HuH-7 (cell line): ENCODE results near the gene SCFD2.
"Not testable (repeated sequence)": the region's sequence is repeated elsewhere in the genome, so short reads cannot be mapped to it uniquely, and the experiment has no call there.

Experiments used
- DNase-seq: peaks from one replicate; pipeline ENCODE4 v3.0.0; 2011; ENCODE audit warnings: low spot score

Gene SCFD2

GRCh38 chr4:52848254-52848653 lies 517.6 kb downstream of the SCFD2 start:
- DNase-seq, result no peak

GRCh38 chr4:52846502-52846901 lies 519.4 kb downstream of the SCFD2 start:
- DNase-seq, result no peak

DNA sequence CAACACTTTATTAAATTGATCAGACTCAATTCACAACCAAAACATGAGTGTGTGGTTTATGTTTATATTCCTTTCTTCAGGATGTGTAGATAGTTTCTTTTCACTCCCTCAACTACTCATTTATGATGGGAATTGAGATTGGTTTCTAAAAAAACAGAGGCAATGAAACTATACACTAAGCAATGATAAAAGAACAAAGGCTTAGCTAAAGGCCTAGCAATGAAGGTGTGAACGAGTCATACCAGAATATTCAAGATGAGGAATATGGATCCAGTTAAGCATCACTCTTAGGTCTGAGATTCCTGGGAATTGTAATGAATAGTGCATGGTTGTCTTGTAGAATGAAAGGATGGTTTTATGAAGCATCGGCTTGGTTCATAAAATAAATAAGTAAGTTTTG lies 521.3 kb downstream of the SCFD2 start:
- DNase-seq, result no peak

- no peak for DNase-seq
Measured at GRCh38 chr4:52843958-52844357, 521.9 kb downstream of the SCFD2 start.

DNA sequence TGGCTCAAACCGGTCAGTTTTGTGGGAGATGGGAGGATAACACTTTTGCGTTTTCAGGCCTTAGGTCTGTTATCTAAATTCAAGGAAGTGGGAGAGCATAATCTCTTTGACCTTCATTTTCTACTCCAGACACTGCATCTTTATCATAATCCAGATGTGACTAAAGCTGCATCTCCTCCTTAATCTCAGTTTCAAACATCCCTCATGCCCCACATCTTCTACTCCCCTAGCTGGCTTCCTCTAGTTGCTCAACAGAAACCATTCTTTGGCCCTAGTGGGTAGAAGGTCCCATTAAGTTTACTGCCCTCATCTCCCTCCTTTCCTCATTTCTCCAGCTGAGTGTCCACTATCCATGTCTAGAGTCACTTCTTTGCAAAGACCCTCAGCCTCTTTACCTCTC lies 522.5 kb downstream of the SCFD2 start:
- no peak for DNase-seq

DNA sequence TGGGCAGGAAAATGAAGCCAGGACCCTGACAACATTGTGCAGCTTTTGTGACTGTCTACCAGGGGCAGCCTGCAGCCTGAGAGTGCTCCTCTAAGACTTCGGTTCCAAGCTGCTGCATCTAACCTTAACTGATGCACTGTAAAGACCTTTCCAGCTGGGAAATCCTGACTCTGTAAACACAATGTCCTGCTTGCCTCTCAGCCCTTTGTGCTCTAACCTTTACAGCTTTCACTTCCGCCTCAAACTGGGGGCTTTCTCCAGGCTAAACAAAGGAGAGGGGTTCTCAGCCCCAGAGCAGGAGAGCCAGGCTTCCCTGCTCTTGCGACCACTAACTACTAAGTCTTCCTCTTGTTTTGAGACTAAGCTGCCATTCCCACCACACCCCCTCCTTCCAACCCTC lies 523.1 kb downstream of the SCFD2 start:
- no peak for DNase-seq

GRCh38 chr4:52841682-52842456 lies 524.0 kb downstream of the SCFD2 start:
- DNase-seq, result no peak

- no peak for DNase-seq
Measured at GRCh38 chr4:52840531-52841370, 525.1 kb downstream of the SCFD2 start.

- DNase-seq, result no peak
Measured at GRCh38 chr4:52838729-52839586, 526.9 kb downstream of the SCFD2 start.

DNA sequence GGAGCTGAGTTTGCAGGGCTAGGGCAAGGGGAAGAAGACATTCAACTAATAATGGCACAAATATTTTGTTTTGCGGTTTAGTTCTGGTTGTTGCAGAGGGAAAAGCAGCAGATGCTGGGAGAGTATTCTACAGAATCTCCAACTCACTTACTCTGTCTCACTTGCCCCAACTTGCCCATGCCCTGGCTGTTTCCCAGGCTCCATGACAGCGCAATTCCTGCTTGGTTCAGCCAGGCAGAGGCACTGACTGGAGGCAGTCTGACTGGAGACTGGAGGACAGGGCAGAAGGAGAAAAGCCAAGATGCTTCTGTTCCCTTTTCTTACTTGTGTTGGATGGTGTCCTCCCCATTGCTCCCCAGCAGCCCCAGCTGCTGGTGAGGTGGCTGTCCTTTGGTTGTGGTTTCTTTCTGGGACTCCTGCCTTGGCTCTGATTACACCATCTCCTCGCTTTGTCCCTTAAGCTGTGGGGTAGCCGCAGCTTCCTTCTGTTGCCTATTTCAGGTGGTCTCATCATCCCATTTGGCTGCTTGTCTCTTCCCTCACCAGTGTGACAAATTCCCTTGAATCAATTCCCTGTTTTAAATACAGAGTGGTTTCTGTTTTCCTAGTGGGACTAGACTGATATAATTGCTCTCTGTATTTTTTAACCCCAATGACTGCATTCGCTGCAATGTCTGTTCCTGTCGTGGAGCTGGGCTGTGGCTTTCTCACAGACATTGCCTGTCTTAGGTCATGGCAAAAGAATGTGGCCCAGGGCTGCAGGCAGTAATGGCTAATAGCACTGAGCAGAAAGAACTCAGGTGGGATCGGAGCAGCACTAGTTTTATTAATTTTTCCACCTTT lies 527.9 kb downstream of the SCFD2 start:
- DNase-seq, result no peak

DNA sequence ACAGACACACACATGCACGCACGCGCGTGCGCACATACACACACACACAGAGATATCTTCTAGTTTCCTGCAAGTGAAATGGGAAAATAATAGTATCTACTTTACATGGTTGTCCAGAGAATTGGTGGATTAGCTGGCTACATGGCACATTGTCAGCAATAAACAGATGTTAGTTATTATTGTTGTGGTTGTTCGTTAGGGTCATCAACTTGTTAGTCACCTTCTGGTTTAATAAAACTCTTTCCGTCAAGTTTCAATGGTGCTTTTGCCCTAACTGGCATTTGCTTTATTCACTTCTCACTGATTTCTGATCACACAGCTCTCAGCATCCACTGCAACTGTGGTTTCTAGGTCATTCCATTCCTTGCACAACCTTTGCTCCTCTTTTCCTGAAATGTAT lies 529.2 kb downstream of the SCFD2 start:
- DNase-seq, result no peak

DNA sequence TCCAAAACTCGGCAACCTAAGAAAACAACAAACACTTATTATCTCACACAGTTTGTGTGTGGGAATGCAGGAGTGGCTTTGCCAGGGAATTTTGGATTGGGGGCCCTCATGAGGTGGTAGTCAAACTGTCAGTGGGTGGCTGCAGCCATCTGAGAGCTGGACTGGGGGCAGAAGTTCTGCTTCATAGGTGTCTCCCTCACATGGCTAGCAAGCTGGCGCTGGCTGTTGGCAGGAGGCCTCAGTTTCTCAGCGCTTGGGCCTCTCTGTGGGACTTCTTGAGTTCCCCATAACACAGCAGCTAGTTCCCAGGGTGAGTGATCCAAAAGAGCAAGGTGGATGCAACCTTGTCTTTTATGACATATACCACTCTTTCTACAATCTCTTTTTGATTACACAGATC lies 529.7 kb downstream of the SCFD2 start:
- no peak for DNase-seq

GRCh38 chr4:52834641-52835456 lies 531.0 kb downstream of the SCFD2 start:
- not testable (repeated sequence) for DNase-seq

DNA sequence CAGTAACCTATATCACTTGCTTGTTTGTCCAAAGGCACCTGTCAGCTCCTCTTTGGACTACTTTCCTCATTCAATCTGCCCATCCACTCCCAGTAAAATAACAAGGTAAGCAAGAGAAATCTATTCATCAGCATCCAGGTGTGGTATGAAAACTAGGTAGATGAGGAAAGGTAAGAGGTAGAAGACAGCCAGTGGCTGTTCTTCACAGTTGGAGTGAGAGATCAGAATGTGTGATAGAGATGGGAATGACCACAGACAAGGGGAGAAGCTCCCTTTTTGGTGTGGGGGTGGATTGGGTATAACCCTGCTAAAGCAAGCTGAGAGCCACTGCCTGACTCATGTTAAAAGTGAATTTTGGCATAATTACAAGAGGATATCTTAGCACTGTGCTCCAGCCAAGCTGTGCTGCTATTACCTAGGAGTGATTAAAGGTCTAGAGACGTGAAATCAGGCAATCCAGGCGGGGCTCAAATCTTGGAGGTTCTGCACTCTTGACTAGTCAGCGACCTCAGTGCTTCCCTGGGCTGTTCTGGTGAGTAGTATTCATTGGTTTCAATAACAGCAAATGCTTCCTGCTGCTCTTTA lies 531.8 kb downstream of the SCFD2 start:
- no peak for DNase-seq

DNA sequence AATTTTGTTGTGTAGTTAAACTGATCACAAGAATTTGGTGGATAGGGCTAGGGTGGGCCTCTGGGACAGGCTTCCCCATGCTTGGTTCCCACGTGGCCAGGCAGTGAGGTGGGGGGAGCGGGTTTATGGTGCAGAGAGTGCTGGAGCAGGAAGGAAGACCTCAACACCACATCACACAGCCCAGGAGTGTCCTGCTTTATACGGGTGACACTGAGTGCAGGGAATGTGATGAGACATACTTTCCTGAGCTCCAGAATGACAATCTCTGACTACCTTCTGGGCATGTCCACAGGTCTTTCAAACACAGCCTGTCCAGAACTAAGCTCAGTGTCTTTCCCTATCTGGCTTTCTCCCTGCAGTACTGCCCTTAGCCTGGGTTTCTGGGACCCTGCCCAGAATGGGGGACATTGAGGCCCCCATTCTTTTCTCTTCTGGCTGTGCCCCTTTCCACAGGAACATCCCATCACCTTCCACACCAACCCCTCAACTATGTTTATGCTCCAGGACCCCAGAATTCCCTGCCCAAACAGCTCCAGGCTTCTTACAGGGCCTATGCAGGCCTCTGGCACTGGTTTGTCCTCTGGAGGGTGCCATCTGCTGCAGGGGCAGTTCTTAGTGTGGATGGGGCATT lies 540.3 kb downstream of the SCFD2 start:
- DNase-seq, result no peak

- DNase-seq, result no peak
Measured at GRCh38 chr4:52824603-52825459, 541.0 kb downstream of the SCFD2 start.

- DNase-seq, result no peak
Measured at GRCh38 chr4:52824270-52824602, 541.6 kb downstream of the SCFD2 start.

DNA sequence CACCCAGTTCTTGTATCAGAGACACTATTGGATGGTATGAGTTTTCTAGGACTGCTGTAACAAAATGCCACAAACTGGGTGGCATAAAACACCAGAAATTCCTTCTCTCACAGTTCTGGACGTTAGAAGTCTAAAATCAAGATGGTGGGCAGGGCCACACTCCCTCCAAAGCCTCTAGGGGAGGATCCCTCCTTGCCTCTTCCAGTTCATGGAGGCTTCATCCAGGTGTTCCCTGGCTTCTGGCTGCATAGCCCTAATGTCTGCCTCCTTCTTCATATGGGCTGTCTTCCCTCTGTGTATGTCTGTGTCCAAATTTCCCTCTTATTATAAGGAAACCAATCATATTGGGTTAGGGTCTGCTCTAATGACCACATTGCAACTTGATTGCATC lies 542.2 kb downstream of the SCFD2 start:
- DNase-seq, result no peak
